HepG2 (cell line): Measurements from ENCODE around the gene AP1G1. TPM values are rescaled to one million over a fixed set of nuclear protein-coding genes. Genes with fewer than 3 reads are reported as not detected.

Source experiments
- CBX5 ChIP-seq: sonication (generic); formaldehyde crosslinking; IDR thresholded peaks from 2 replicates; pipeline ENCODE4 v1.4.0; 2020; ENCODE audit warnings: missing genetic modification reagents, borderline replicate concordance
- CHD4 ChIP-seq: fragments of 200-600 bp; sonication (generic); IDR thresholded peaks from 2 replicates; pipeline ENCODE4 v1.7.0; 2017; ENCODE audit warnings: mild to moderate bottlenecking, low read length, borderline replicate concordance
- EP300 ChIP-seq, 3 experiments: sonication (generic) in 1 of 3; formaldehyde crosslinking in 1 of 3; IDR thresholded peaks; 2 replicates each; pipeline versions ENCODE4 v1.5.1 to v1.6.1; 2011 to 2020; ENCODE audit warnings: low read depth in 2 of 3, low read length in 2 of 3, borderline replicate concordance in 1 of 3, improper control_type of control experiment in 1 of 3, mild to moderate bottlenecking in 1 of 3, missing genetic modification reagents in 1 of 3, moderate library complexity in 1 of 3
- ISL2 ChIP-seq: sonication (generic); formaldehyde crosslinking; IDR thresholded peaks from 2 replicates; pipeline ENCODE4 v1.5.0; 2020; ENCODE audit warnings: missing genetic modification reagents
- KMT2B ChIP-seq: IDR thresholded peaks from 2 replicates; pipeline ENCODE4 v1.6.1; 2016; ENCODE audit warnings: missing genetic modification reagents, missing compliant biosample characterization
- MLLT10 ChIP-seq: sonication (generic); formaldehyde crosslinking; IDR thresholded peaks from 2 replicates; pipeline ENCODE4 v1.4.0; 2020; ENCODE audit warnings: missing genetic modification reagents
- ONECUT2 ChIP-seq: sonication (generic); formaldehyde crosslinking; IDR thresholded peaks from 2 replicates; pipeline ENCODE4 v1.4.0; 2020; ENCODE audit warnings: missing genetic modification reagents
- PCBP1 ChIP-seq: fragments of 200-400 bp; formaldehyde crosslinking; IDR thresholded peaks from 2 replicates; pipeline ENCODE4 v1.6.1; 2017; ENCODE audit warnings: mild to moderate bottlenecking, low read depth, low read length, borderline replicate concordance
- SRF ChIP-seq: IDR thresholded peaks from 2 replicates; pipeline ENCODE4 v1.6.1; 2011; ENCODE audit warnings: mild to moderate bottlenecking, low read depth, low read length, moderate library complexity
- TBP ChIP-seq: sonication (generic); formaldehyde crosslinking; IDR thresholded peaks from 2 replicates; pipeline ENCODE4 v1.5.0; 2020; ENCODE audit warnings: missing genetic modification reagents
- TMF1 ChIP-seq: sonication (generic); formaldehyde crosslinking; IDR thresholded peaks from 2 replicates; pipeline ENCODE4 v1.8.1; 2022; ENCODE audit warnings: low read depth, missing genetic modification reagents
- ZKSCAN1 ChIP-seq: fragments of 150-350 bp; IDR thresholded peaks from 2 replicates; pipeline ENCODE4 v1.6.1; 2014; ENCODE audit warnings: low read length
- polyA plus RNA-seq, 8 experiments: library from polyadenylated mRNA; depleted of rRNA in 3 of 8; stranded (reverse) in 7 of 8; unstranded in 1 of 8; fragments of >200 nt; fragmentation: Illumina TruSeq in 4 of 8; extraction: Trizol in 4 of 8; gene quantifications; 2 replicates each; pipeline versions ENCODE4 v1.2.1 to v1.2.3, GENCODE V29; 2011 to 2016; ENCODE audit warnings: low read depth in 4 of 8, missing spikeins in 1 of 8, mixed read lengths in 1 of 8; ENCODE audit not compliant: insufficient read depth in 1 of 8
- total RNA-seq, 5 experiments: library from RNA; depleted of rRNA; stranded (reverse); fragments of >200 nt; fragmentation: Illumina TruSeq; extraction: Trizol; gene quantifications; 2 replicates each; pipeline ENCODE4 v1.2.3, GENCODE V29; 2016; ENCODE audit warnings: low read depth in 1 of 5
- TF ChIP-seq, protein P1 (sequence below): IDR thresholded peaks from 2 replicates; pipeline ENCODE4 v1.6.1; 2016; ENCODE audit warnings: low read depth, missing genetic modification reagents, missing compliant biosample characterization
- TF ChIP-seq, protein P2 (sequence below), 2 experiments: sonication (generic) in 1 of 2; formaldehyde crosslinking in 1 of 2; IDR thresholded peaks; 2 replicates each; pipeline versions ENCODE4 v1.5.1 to v1.6.1; 2011 to 2020; ENCODE audit warnings: borderline replicate concordance in 1 of 2, low read depth in 1 of 2, low read length in 1 of 2, mild to moderate bottlenecking in 1 of 2, missing genetic modification reagents in 1 of 2, moderate library complexity in 1 of 2
- TF ChIP-seq, protein P3 (sequence below): sonication (generic); formaldehyde crosslinking; IDR thresholded peaks from 2 replicates; pipeline ENCODE4 v1.5.0; 2020; ENCODE audit warnings: missing genetic modification reagents
- TF ChIP-seq, protein P4 (sequence below): sonication (generic); formaldehyde crosslinking; IDR thresholded peaks from 2 replicates; pipeline ENCODE4 v1.5.1; 2020; ENCODE audit warnings: missing genetic modification reagents, mild to moderate bottlenecking, borderline replicate concordance

The AP1G1 gene
- total and polyA plus RNA-seq, 2 of the 13 experiments (the other 11 are each of a cell fraction or from before 2014, with no cell fraction given), result 62.2 to 66.2 TPM

DNA sequence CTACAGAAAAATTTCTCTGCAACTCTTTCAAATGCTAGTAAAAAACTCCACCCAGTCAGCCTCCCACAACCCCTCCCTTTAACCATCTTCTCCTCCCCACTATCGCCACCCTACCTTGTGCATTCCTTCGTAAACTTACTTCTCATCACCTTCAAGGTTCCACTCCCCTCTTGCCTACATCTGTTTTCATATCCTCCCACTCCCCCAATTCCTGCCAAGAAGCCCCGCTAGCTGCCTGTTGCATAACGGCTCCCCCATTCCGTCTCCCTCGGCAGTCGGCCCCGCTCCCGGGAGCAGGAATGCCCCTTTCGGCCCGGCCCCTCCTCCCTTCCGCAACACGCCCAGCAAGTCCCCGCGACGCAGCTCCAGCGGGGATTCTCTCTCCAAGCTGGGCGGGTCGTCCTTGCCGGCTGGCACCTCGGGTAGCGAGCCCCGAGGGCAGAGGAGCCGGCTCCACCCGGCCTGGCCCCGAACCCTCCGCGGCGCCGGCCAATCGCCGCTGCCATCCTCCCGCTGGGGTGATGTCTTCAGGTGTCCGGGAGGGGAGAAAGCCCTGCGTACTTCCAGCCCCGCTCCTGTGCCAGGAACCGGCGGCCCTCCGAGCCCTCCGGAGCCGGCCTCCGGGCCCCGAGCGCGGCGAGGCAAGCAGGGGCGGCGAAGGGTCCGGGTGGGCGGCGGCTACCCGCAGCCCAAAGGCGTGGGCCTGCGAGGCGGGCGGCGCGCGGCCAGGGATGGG is 85.7 kb downstream of the AP1G1 start (continued):
- TF ChIP-seq, protein P1, sequence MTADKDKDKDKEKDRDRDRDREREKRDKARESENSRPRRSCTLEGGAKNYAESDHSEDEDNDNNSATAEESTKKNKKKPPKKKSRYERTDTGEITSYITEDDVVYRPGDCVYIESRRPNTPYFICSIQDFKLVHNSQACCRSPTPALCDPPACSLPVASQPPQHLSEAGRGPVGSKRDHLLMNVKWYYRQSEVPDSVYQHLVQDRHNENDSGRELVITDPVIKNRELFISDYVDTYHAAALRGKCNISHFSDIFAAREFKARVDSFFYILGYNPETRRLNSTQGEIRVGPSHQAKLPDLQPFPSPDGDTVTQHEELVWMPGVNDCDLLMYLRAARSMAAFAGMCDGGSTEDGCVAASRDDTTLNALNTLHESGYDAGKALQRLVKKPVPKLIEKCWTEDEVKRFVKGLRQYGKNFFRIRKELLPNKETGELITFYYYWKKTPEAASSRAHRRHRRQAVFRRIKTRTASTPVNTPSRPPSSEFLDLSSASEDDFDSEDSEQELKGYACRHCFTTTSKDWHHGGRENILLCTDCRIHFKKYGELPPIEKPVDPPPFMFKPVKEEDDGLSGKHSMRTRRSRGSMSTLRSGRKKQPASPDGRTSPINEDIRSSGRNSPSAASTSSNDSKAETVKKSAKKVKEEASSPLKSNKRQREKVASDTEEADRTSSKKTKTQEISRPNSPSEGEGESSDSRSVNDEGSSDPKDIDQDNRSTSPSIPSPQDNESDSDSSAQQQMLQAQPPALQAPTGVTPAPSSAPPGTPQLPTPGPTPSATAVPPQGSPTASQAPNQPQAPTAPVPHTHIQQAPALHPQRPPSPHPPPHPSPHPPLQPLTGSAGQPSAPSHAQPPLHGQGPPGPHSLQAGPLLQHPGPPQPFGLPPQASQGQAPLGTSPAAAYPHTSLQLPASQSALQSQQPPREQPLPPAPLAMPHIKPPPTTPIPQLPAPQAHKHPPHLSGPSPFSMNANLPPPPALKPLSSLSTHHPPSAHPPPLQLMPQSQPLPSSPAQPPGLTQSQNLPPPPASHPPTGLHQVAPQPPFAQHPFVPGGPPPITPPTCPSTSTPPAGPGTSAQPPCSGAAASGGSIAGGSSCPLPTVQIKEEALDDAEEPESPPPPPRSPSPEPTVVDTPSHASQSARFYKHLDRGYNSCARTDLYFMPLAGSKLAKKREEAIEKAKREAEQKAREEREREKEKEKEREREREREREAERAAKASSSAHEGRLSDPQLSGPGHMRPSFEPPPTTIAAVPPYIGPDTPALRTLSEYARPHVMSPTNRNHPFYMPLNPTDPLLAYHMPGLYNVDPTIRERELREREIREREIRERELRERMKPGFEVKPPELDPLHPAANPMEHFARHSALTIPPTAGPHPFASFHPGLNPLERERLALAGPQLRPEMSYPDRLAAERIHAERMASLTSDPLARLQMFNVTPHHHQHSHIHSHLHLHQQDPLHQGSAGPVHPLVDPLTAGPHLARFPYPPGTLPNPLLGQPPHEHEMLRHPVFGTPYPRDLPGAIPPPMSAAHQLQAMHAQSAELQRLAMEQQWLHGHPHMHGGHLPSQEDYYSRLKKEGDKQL, result no peak
- TF ChIP-seq, protein P2, sequence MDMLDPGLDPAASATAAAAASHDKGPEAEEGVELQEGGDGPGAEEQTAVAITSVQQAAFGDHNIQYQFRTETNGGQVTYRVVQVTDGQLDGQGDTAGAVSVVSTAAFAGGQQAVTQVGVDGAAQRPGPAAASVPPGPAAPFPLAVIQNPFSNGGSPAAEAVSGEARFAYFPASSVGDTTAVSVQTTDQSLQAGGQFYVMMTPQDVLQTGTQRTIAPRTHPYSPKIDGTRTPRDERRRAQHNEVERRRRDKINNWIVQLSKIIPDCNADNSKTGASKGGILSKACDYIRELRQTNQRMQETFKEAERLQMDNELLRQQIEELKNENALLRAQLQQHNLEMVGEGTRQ (IDR thresholded peaks at IDR 0.05; ENCODE audit: low read depth, low read length), result no peak
- TF ChIP-seq, protein P2 (CRISPR knock-in tag; IDR thresholded peaks at IDR 0.05; ENCODE audit: borderline replicate concordance), result peak; percentile 38; the same call in 1 of the 2 replicates
- TF ChIP-seq ISL2 (CRISPR knock-in tag) (no peak), ONECUT2 (CRISPR knock-in tag) (no peak), ZKSCAN1 (no peak), MLLT10 (no peak), CHD4 (no peak), TMF1 (CRISPR knock-in tag) (0 out of 2 replicates have a peak, but pooled peaks have one; percentile 27), PCBP1 (no peak), TBP (CRISPR knock-in tag) (no peak), CBX5 (CRISPR knock-in tag) (peak; percentile 74; the same call in 1 of the 2 replicates), SRF (no peak), KMT2B (peak; percentile 89), EP300 (IDR thresholded peaks at IDR 0.05; ENCODE audit: low read depth in 2 of 2, low read length in 2 of 2) (no peak), EP300 (CRISPR knock-in tag; IDR thresholded peaks at IDR 0.05; ENCODE audit: borderline replicate concordance) (no peak; the same call in 1 of the 2 replicates)
- TF ChIP-seq, protein P3, sequence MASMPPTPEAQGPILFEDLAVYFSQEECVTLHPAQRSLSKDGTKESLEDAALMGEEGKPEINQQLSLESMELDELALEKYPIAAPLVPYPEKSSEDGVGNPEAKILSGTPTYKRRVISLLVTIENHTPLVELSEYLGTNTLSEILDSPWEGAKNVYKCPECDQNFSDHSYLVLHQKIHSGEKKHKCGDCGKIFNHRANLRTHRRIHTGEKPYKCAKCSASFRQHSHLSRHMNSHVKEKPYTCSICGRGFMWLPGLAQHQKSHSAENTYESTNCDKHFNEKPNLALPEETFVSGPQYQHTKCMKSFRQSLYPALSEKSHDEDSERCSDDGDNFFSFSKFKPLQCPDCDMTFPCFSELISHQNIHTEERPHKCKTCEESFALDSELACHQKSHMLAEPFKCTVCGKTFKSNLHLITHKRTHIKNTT, result no peak
- TF ChIP-seq, protein P4, sequence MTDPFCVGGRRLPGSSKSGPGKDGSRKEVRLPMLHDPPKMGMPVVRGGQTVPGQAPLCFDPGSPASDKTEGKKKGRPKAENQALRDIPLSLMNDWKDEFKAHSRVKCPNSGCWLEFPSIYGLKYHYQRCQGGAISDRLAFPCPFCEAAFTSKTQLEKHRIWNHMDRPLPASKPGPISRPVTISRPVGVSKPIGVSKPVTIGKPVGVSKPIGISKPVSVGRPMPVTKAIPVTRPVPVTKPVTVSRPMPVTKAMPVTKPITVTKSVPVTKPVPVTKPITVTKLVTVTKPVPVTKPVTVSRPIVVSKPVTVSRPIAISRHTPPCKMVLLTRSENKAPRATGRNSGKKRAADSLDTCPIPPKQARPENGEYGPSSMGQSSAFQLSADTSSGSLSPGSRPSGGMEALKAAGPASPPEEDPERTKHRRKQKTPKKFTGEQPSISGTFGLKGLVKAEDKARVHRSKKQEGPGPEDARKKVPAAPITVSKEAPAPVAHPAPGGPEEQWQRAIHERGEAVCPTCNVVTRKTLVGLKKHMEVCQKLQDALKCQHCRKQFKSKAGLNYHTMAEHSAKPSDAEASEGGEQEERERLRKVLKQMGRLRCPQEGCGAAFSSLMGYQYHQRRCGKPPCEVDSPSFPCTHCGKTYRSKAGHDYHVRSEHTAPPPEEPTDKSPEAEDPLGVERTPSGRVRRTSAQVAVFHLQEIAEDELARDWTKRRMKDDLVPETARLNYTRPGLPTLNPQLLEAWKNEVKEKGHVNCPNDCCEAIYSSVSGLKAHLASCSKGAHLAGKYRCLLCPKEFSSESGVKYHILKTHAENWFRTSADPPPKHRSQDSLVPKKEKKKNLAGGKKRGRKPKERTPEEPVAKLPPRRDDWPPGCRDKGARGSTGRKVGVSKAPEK (CRISPR knock-in tag), result peak; percentile 72; the same call in 1 of the 2 replicates
